GM12874 (cell line): ENCODE data around the gene BZW1.

Experiments used
- CTCF ChIP-seq: IDR thresholded peaks from 2 replicates; pipeline ENCODE4 v1.5.1; 2011; ENCODE audit warnings: low read depth, mild to moderate bottlenecking, control low read depth, low read length, moderate library complexity; ENCODE audit not compliant: insufficient read depth

Gene BZW1

GRCh38 chr2:200772620-200773019, 39.1 kb upstream of the BZW1 start:
- no peak for TF ChIP-seq CTCF

DNA sequence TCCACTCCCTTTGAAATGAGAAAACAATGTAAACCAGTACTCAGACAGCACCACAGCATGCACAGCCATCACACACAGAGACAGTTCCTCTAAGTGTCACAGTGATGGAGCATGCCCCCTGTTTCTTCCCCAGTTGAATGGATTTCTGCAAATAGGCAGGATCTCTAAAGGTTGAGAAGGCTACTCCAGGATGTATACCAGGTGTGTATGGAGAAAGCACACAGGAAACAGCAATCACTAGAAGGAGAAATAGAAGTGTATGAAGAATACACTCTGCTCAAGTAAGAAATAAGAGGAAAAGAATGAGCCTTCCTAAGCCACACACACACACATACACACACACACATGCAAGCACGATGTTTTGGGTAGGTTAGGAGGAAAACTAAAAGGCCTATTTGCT, 38.6 kb upstream of the BZW1 start:
- TF ChIP-seq CTCF: no peak

GRCh38 chr2:200774920-200775319, 36.8 kb upstream of the BZW1 start:
- TF ChIP-seq CTCF: no peak

GRCh38 chr2:200777275-200777674, 34.4 kb upstream of the BZW1 start:
- TF ChIP-seq CTCF: no peak

GRCh38 chr2:200778038-200778437, 33.7 kb upstream of the BZW1 start:
- TF ChIP-seq CTCF: no peak

- no peak for TF ChIP-seq CTCF
Observed at GRCh38 chr2:200779214-200779613, 32.5 kb upstream of the BZW1 start.

DNA sequence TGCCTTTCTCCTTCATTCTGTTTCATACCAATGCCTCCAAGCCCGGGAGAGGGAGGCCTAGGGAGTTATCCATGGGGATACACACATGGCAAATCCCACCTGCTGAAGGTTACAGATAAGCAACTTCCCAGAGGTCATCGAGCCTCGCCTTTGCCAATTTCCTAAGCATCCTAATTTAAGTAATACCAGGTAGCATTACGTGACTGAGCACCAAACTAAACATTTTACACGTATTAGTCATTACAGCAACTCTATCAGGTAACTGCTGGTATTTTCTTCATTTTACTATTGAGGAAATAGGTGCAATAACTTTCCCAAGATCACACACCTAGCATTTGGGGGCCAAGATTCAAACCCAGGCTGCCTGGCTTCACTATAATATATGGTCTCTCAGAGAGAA, 30.1 kb upstream of the BZW1 start:
- TF ChIP-seq CTCF: no peak

- TF ChIP-seq CTCF: no peak
Observed at GRCh38 chr2:200782251-200782650, 29.5 kb upstream of the BZW1 start.
